Chondrocyte (in vitro differentiated cells): ENCODE data around the gene EVI2A. TPM values are rescaled to one million over a fixed set of nuclear protein-coding genes. Genes with fewer than 3 reads are reported as not detected.
"Not testable (repeated sequence)": the region's sequence is repeated elsewhere in the genome, so short reads cannot be mapped to it uniquely, and the experiment has no call there.

Experiments used
- DNase-seq: peaks from one replicate; pipeline ENCODE4 v3.0.0; 2021; ENCODE audit warnings: mixed read lengths, low spot score
- H3K27ac Mint-ChIP-seq: one replicate; pipeline ENCODE4 v1.8.0; 2021; ENCODE audit warnings: mild to moderate bottlenecking, moderate library complexity, mixed read lengths; ENCODE audit not compliant: unreplicated experiment
- H3K27me3 Mint-ChIP-seq: 2 replicates; pipeline ENCODE4 v1.8.0; 2021; ENCODE audit warnings: low read depth, mixed read lengths
- H3K36me3 Mint-ChIP-seq: 2 replicates; pipeline ENCODE4 v1.8.0; 2021; ENCODE audit warnings: low read depth, mixed read lengths
- H3K4me1 Mint-ChIP-seq: 2 replicates; pipeline ENCODE4 v1.8.0; 2021; ENCODE audit warnings: low read depth, mild to moderate bottlenecking, mixed read lengths
- H3K4me3 Mint-ChIP-seq: one replicate; pipeline ENCODE4 v1.8.0; 2021; ENCODE audit warnings: mild to moderate bottlenecking, moderate library complexity, mixed read lengths; ENCODE audit not compliant: unreplicated experiment
- H3K9me3 Mint-ChIP-seq: 2 replicates; pipeline ENCODE4 v1.8.0; 2021; ENCODE audit warnings: low read depth, mixed read lengths
- CTCF ChIP-seq: fragments of 200-600 bp; sonication (generic); IDR thresholded peaks from 2 replicates; pipeline ENCODE4 v1.5.0; 2021; ENCODE audit warnings: antibody characterized with exemption, mild to moderate bottlenecking, moderate library complexity
- total RNA-seq: library from RNA; stranded (reverse); gene quantifications from 3 replicates; pipeline ENCODE4 v1.2.1, GENCODE V29; 2021

The EVI2A gene
- total RNA-seq, 1 donor from 2014 or later, result 0.22 TPM

GRCh38 chr17:31294820-31295488, 26.5 kb downstream of the EVI2A start:
- DNase-seq, result no peak
- TF ChIP-seq CTCF, result no peak
- Mint-ChIP-seq H3K4me1 (peaks cover 16% of the 10 kb centered on the region), H3K27me3 (no peaks in the 10 kb centered on the region), H3K4me3 (no peak overlapping the region), H3K27ac (no peak overlapping the region), H3K9me3 (no peaks in the 10 kb centered on the region), H3K36me3 (peaks cover 1% of the 10 kb centered on the region)

GRCh38 chr17:31294231-31294630, 27.2 kb downstream of the EVI2A start:
- Mint-ChIP-seq H3K36me3 (peaks cover 1% of the 10 kb centered on the region), H3K9me3 (no peaks in the 10 kb centered on the region), H3K27ac (no peak overlapping the region), H3K4me1 (peaks cover 18% of the 10 kb centered on the region), H3K27me3 (no peaks in the 10 kb centered on the region), H3K4me3 (no peak overlapping the region)
- no peak for TF ChIP-seq CTCF
- no peak for DNase-seq

- no peak overlapping the region for H3K4me3 Mint-ChIP-seq
- H3K27ac Mint-ChIP-seq, result peak overlapping the region; percentile 71
- peaks cover 1% of the 10 kb centered on the region for H3K36me3 Mint-ChIP-seq
- DNase-seq, result no peak
- peaks cover 22% of the 10 kb centered on the region for H3K4me1 Mint-ChIP-seq
- H3K9me3 Mint-ChIP-seq, result no peaks in the 10 kb centered on the region
- no peak for TF ChIP-seq CTCF
- H3K27me3 Mint-ChIP-seq, result no peaks in the 10 kb centered on the region
Observed at GRCh38 chr17:31293581-31293980, 27.8 kb downstream of the EVI2A start.

GRCh38 chr17:31291820-31292219, 29.6 kb downstream of the EVI2A start:
- peaks cover 3% of the 10 kb centered on the region for H3K36me3 Mint-ChIP-seq
- TF ChIP-seq CTCF, result no peak
- H3K9me3 Mint-ChIP-seq, result no peaks in the 10 kb centered on the region
- peaks cover 22% of the 10 kb centered on the region for H3K4me1 Mint-ChIP-seq
- DNase-seq, result no peak
- H3K27me3 Mint-ChIP-seq, result no peaks in the 10 kb centered on the region
- no peak overlapping the region for H3K4me3 Mint-ChIP-seq
- H3K27ac Mint-ChIP-seq, result no peak overlapping the region

- no peak overlapping the region for H3K4me3 Mint-ChIP-seq
- DNase-seq, result no peak
- H3K36me3 Mint-ChIP-seq, result peaks cover 1% of the 10 kb centered on the region
- TF ChIP-seq CTCF, result no peak
- peaks cover 22% of the 10 kb centered on the region for H3K4me1 Mint-ChIP-seq
- H3K27me3 Mint-ChIP-seq, result no peaks in the 10 kb centered on the region
- H3K9me3 Mint-ChIP-seq, result no peaks in the 10 kb centered on the region
- H3K27ac Mint-ChIP-seq, result no peak overlapping the region
Observed at GRCh38 chr17:31289790-31290189, 31.6 kb downstream of the EVI2A start.

GRCh38 chr17:31287932-31288331, 33.5 kb downstream of the EVI2A start:
- not testable (repeated sequence) for H3K36me3 Mint-ChIP-seq, DNase-seq, H3K4me3 Mint-ChIP-seq, H3K27ac Mint-ChIP-seq, H3K27me3 Mint-ChIP-seq, H3K9me3 Mint-ChIP-seq
- peaks cover 14% of the 10 kb centered on the region for H3K4me1 Mint-ChIP-seq
